Stimulated activated memory B cell treated with anti-CD40 and anti-IgM and Interleukin-4, amounts not matched to agents 10 μg/mL and 1 μg/mL and 100 μg/mL, for 72 hours (primary cell): Measurements from ENCODE around the gene RUNX2.

Experiments
- ATAC-seq: fragments of 150-1000 bp; cut with Tn5 transposase; 2 replicates; pipeline ENCODE4 v1.10.0; 2021
- H3K27ac Mint-ChIP-seq: one replicate; pipeline ENCODE4 v1.8.0; 2022; ENCODE audit warnings: mild to moderate bottlenecking, mixed read lengths
- H3K27me3 Mint-ChIP-seq: one replicate; pipeline ENCODE4 v1.8.0; 2022; ENCODE audit warnings: mixed read lengths
- H3K36me3 Mint-ChIP-seq: one replicate; pipeline ENCODE4 v1.8.0; 2022; ENCODE audit warnings: mixed read lengths
- H3K4me1 Mint-ChIP-seq: one replicate; pipeline ENCODE4 v1.8.0; 2022; ENCODE audit warnings: mixed read lengths
- H3K4me3 Mint-ChIP-seq: one replicate; pipeline ENCODE4 v1.8.0; 2022; ENCODE audit warnings: mild to moderate bottlenecking, moderate library complexity, mixed read lengths
- H3K9me3 Mint-ChIP-seq: one replicate; pipeline ENCODE4 v1.8.0; 2022; ENCODE audit warnings: mixed read lengths

Gene RUNX2

GRCh38 chr6:45416700-45417099, 88.6 kb downstream of the RUNX2 start:
- no peak overlapping the region for H3K4me3 Mint-ChIP-seq
- no peaks in the 10 kb centered on the region for H3K36me3 Mint-ChIP-seq
- ATAC-seq = no peak
- H3K27me3 Mint-ChIP-seq = peaks cover 52% of the 10 kb centered on the region
- no peak overlapping the region for H3K27ac Mint-ChIP-seq
- peaks cover 41% of the 10 kb centered on the region for H3K4me1 Mint-ChIP-seq
- H3K9me3 Mint-ChIP-seq = no peaks in the 10 kb centered on the region

DNA sequence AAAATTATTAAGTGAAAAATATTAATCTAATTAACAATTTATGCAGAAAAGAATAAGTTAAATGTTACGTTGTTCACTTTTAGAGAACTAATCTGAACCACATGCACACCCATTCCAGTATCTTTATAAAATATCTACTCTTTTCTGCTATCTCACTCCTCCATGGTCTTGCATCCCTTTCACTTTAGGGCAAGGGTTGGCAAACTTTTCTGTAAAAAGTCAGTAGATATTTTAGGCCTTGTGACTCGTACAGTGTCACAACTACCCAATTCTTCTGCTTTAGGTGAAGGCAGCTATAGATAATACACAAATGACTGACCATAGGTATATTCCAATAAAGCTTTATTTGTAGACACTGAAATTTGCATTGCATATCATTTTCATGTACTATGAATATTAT, 89.3 kb downstream of the RUNX2 start:
- Mint-ChIP-seq H3K36me3 (no peaks in the 10 kb centered on the region), H3K4me1 (peaks cover 48% of the 10 kb centered on the region), H3K27ac (no peak overlapping the region), H3K9me3 (no peaks in the 10 kb centered on the region), H3K4me3 (no peak overlapping the region), H3K27me3 (peaks cover 59% of the 10 kb centered on the region)
- ATAC-seq = no peak

DNA sequence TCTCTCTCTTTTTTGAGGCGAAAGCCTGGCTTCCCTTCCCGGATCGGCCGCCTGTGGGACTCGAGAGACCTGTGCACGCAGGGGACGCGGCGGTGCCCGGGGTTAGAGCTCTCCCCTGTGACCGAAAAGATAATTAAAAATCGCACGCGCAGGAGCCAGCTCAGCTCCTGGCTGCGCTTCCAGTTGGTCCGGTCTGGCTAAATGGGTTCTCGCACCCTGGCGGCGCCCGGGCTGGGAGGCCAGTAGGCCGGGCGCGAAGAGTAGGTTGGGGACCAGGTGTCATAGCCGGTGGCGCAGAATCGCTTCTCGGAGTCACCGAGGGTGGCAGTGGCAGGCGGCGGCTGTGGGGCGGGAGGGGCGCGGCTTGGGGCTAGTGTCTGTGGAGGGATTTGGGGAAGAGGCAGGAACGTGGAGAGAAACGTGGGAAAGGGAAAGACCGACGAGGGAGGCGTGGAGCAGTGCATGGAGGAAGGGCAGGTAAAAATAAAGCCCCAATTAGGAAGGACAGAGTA, 91.5 kb downstream of the RUNX2 start:
- peak; percentile 40 for ATAC-seq
- Mint-ChIP-seq H3K4me1 (peaks cover 67% of the 10 kb centered on the region), H3K9me3 (no peaks in the 10 kb centered on the region), H3K36me3 (no peaks in the 10 kb centered on the region), H3K4me3 (peak overlapping the region; percentile 77), H3K27me3 (peaks cover 79% of the 10 kb centered on the region), H3K27ac (peak overlapping the region; percentile 44)

- ATAC-seq = no peak
- Mint-ChIP-seq H3K4me3 (peak overlapping the region; percentile 77), H3K27ac (peak overlapping the region; percentile 44), H3K4me1 (peaks cover 69% of the 10 kb centered on the region), H3K36me3 (no peaks in the 10 kb centered on the region), H3K9me3 (no peaks in the 10 kb centered on the region), H3K27me3 (peaks cover 79% of the 10 kb centered on the region)
These were observed 92.2 kb downstream of the RUNX2 start for GRCh38 chr6:45420083-45420908.

DNA sequence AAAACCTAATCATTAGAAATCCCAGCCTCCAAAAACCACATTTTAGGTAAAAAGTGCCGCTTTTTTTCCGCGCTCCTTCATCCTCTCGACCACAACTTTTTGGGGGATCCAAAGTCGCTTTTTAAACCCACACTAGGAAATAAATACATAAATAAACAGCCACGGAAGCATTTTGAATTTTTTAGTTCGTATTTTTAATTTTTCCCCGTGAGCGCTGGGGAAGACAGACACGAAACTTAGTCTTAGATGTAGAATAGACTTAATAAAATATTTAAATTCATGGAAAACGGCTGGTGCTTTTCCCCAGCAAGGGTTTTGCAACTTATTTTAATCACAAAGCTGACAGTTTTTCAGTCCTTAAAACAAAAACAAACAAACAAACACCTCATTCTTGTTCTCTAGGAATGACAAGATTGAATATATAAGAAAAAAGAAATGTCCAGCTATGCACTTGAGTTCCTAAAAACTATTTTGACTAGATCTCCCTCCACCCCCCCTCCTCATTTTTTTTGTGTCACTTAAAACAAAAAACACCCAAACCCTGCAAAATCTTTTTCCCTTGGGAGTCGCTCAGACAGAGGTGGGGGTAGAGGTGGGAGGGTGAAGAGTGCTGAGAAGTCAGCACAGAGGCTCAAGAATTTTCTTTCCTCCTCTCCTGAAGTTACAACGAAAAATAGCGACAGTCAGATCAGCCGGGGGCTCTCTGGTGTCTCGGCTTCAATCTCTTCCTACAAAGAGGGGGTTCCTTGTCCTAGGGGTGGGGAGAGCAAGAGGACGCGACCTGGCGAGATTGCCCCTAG, 93.0 kb downstream of the RUNX2 start:
- Mint-ChIP-seq H3K27me3 (peaks cover 71% of the 10 kb centered on the region), H3K4me1 (peaks cover 61% of the 10 kb centered on the region), H3K27ac (peak overlapping the region; percentile 86), H3K36me3 (no peaks in the 10 kb centered on the region), H3K9me3 (no peaks in the 10 kb centered on the region), H3K4me3 (peak overlapping the region; percentile 91)
- ATAC-seq = no peak

DNA sequence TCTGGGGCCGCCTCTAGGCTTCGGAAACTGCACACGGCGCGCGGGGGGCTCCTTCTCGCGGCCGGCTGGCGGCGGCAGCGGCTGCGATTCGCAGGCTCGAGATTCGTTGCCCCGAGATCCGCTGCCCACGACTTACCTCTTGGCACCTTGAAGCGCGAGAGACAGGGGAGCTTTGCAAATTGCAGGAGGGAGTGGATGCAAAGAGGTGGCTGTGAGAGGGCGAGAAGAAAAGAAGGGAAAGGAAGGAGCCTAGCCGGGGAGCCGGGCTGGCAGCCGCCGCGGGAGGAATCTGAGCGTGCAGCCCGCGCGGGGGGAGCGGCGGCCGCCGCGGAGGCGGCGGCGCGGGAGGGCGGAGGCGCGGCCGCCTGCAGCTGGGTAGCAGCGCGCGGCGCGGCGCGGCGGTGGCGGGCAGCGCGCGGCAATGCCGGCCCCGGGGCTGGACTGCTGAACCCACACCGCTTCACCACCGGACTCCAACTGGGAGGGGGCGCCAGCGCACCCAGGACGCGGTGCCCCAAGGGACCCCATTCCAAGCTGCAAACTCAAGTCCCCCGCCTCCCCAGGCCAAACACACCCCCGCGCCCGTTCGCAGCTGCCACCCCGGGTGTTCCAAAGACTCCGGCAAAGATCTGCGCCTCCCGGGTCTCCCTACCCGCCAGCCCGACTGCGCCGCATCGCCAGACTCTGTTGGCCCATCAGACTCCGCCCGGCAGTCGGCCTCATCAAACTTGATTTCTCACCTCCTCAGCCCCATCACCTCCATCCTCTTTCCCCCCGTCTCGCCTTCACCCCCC, 93.8 kb downstream of the RUNX2 start:
- peaks cover 71% of the 10 kb centered on the region for H3K27me3 Mint-ChIP-seq
- H3K4me3 Mint-ChIP-seq = peak overlapping the region; percentile 92
- no peaks in the 10 kb centered on the region for H3K9me3 Mint-ChIP-seq
- H3K36me3 Mint-ChIP-seq = no peaks in the 10 kb centered on the region
- H3K27ac Mint-ChIP-seq = peak overlapping the region; percentile 86
- ATAC-seq = peak; percentile 52
- H3K4me1 Mint-ChIP-seq = peaks cover 59% of the 10 kb centered on the region

GRCh38 chr6:45422503-45423110, 94.5 kb downstream of the RUNX2 start:
- Mint-ChIP-seq H3K36me3 (no peaks in the 10 kb centered on the region), H3K27me3 (peaks cover 71% of the 10 kb centered on the region)

DNA sequence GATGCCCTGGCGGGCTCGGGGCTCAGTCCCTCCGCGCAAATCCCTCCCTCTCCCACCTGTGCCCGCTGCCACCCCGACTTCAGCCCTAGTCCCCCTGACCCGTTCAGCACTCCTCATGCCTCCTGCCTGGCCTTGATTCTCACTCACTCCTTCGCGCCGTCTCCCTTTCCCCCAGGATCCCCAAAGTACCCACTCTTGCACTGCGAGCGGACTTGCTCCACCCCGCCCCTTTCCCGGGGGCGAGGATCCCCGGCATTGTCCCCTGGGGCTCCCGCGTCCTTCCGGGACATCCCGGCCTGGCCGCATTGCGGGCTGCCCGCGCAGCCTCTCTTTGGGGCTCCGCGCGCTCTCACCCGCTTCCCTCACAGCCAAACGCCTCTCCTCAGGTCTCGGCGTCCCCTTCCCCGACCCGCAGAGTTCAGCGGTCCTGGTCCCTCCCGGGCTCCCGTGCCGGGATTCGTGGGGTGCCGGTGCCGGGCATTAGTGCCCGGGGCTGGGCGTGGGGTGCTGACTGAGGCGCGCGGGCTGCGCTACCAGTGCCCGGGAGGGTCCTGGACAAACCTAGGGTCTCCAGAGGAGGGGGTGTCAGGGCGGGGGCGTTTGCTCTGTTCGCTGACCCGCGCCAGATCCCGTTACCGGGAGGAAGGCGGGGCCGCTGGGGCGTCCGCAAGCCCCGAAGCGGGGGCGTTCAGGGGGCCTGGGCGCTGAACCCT, 95.1 kb downstream of the RUNX2 start:
- H3K27me3 Mint-ChIP-seq = peaks cover 70% of the 10 kb centered on the region
- ATAC-seq = peak; percentile 28
- H3K4me3 Mint-ChIP-seq = peak overlapping the region; percentile 92
- peaks cover 64% of the 10 kb centered on the region for H3K4me1 Mint-ChIP-seq
- H3K9me3 Mint-ChIP-seq = no peaks in the 10 kb centered on the region
- no peaks in the 10 kb centered on the region for H3K36me3 Mint-ChIP-seq
- H3K27ac Mint-ChIP-seq = peak overlapping the region; percentile 86

More at GRCh38 chr6:45422503-45423110, 94.5 kb downstream of the RUNX2 start:
- Mint-ChIP-seq H3K4me1 (peaks cover 59% of the 10 kb centered on the region), H3K4me3 (peak overlapping the region; percentile 92), H3K27ac (peak overlapping the region; percentile 86), H3K9me3 (no peaks in the 10 kb centered on the region)
- ATAC-seq = peak; percentile 54

- H3K27me3 Mint-ChIP-seq = peaks cover 63% of the 10 kb centered on the region
- no peaks in the 10 kb centered on the region for H3K36me3 Mint-ChIP-seq
- ATAC-seq = peak; percentile 42
- H3K4me1 Mint-ChIP-seq = peaks cover 66% of the 10 kb centered on the region
- no peaks in the 10 kb centered on the region for H3K9me3 Mint-ChIP-seq
- peak overlapping the region; percentile 86 for H3K27ac Mint-ChIP-seq
- H3K4me3 Mint-ChIP-seq = peak overlapping the region; percentile 92
These were observed 95.8 kb downstream of the RUNX2 start for GRCh38 chr6:45423824-45424450.

GRCh38 chr6:45424451-45424861, 96.3 kb downstream of the RUNX2 start:
- Mint-ChIP-seq H3K36me3 (no peaks in the 10 kb centered on the region), H3K27ac (peak overlapping the region; percentile 86), H3K27me3 (peaks cover 58% of the 10 kb centered on the region), H3K9me3 (no peaks in the 10 kb centered on the region), H3K4me3 (peak overlapping the region; percentile 65), H3K4me1 (peaks cover 61% of the 10 kb centered on the region)
- no peak for ATAC-seq

DNA sequence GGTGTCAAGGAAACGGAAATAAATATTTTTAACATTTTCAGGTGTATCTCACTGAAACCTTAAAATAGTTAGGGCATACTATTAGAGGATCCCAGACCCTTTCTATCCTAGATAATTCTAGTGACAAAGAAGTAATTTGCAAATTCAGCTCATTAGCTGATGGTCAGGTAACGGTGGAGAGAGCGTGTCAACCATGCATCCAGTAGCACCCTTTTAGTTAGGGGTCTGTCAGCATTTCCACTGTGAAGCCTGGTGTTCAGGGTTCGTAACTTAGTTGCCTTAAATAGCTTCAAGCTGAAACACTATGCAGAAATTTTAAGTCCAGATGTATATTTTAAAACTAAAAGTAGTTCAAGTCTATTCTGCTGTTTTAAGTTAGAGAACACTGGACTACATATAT, 98.1 kb downstream of the RUNX2 start:
- ATAC-seq = no peak
- Mint-ChIP-seq H3K9me3 (no peaks in the 10 kb centered on the region), H3K27me3 (peaks cover 40% of the 10 kb centered on the region), H3K36me3 (no peaks in the 10 kb centered on the region), H3K27ac (no peak overlapping the region), H3K4me3 (no peak overlapping the region), H3K4me1 (peaks cover 43% of the 10 kb centered on the region)

- H3K9me3 Mint-ChIP-seq = no peaks in the 10 kb centered on the region
- peaks cover 35% of the 10 kb centered on the region for H3K4me1 Mint-ChIP-seq
- H3K27me3 Mint-ChIP-seq = peaks cover 25% of the 10 kb centered on the region
- H3K27ac Mint-ChIP-seq = no peak overlapping the region
- ATAC-seq = no peak
- no peaks in the 10 kb centered on the region for H3K36me3 Mint-ChIP-seq
- H3K4me3 Mint-ChIP-seq = no peak overlapping the region
These were observed 99.6 kb downstream of the RUNX2 start for GRCh38 chr6:45427726-45428125.

DNA sequence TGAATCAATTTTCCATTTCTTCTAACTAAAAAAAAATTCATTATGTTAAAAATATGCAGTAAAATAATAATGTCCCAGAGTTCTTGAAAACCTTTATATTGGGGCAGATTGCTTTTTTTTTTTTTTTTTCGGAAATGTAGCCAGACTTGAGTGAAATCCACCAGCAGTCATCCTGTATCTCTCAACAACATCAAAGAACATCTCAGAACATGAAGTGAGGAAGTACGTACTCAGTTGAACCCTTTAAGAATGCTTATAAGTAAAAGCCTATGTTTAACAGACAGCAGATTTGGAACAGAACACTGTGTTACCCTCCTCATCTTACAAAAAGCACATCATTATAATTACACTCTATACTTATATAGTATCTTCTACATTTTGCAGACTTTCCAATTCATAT, 100.6 kb downstream of the RUNX2 start:
- no peaks in the 10 kb centered on the region for H3K36me3 Mint-ChIP-seq
- no peak overlapping the region for H3K27ac Mint-ChIP-seq
- H3K4me3 Mint-ChIP-seq = no peak overlapping the region
- no peak for ATAC-seq
- no peaks in the 10 kb centered on the region for H3K9me3 Mint-ChIP-seq
- H3K4me1 Mint-ChIP-seq = peaks cover 27% of the 10 kb centered on the region
- peaks cover 15% of the 10 kb centered on the region for H3K27me3 Mint-ChIP-seq
